ENCODE measurements around the gene HSPE1. TPM values are rescaled to one million over a fixed set of nuclear protein-coding genes. Genes with fewer than 3 reads are reported as not detected.

Gene HSPE1
- total RNA-seq, 2 experiments from 2014 or later, result 189 to 259 TPM

DNA sequence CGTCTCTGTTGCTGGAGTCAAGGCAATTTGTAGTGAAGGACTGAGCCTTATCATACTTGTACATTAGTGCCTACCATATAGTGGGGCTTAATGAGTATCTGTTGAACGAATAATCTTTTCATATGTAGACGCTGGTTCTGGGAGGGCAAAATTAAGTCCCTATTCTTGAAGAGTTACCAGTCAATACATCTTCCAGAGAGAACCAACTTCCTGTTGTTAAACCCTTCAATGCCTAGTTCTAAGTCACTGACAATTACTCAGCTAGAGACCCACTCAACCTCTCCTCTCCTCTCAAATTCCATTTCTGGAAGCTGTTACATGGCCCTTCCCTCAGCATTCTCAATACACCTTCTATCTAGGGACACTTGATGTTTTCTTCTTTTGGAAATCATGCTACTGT, 14.6 kb downstream of the HSPE1 start:
- CTCF ChIA-PET (ENCODE audit: unreplicated experiment), result no interaction called here
- POLR2A ChIA-PET, result interaction anchor here (0.6 to 6.6 kb wide), 4 partner anchors 13 to 381 kb away, joined by 3 to 136 read pairs (median 4); partner anchors contain the start of genes HSPD1 and HSPE1
- peak overlapping the region; percentile 62; the same call in 1 of the 2 replicates for H2AFZ ChIP-seq (ENCODE audit: low read length)
- H3K4me2 ChIP-seq (ENCODE audit: low read length), result peak overlapping the region; percentile 96
- H4K20me1 ChIP-seq (ENCODE audit: insufficient read depth, low read length), result peaks cover 11% of the 10 kb centered on the region; the same call in 1 of the 2 replicates
- H3K4me3 ChIP-seq (ENCODE audit: low read depth, low read length, poor library complexity, severe bottlenecking), result peak overlapping the region; percentile 89
- H3K27ac ChIP-seq (ENCODE audit: low read depth, low read length, poor library complexity, severe bottlenecking), result peak overlapping the region; percentile 96
- no peak for TF ChIP-seq EZH2phosphoT487 (IDR thresholded peaks at IDR 0.05; ENCODE audit: borderline replicate concordance, low read depth, low read length)
- TF ChIP-seq, protein P1, sequence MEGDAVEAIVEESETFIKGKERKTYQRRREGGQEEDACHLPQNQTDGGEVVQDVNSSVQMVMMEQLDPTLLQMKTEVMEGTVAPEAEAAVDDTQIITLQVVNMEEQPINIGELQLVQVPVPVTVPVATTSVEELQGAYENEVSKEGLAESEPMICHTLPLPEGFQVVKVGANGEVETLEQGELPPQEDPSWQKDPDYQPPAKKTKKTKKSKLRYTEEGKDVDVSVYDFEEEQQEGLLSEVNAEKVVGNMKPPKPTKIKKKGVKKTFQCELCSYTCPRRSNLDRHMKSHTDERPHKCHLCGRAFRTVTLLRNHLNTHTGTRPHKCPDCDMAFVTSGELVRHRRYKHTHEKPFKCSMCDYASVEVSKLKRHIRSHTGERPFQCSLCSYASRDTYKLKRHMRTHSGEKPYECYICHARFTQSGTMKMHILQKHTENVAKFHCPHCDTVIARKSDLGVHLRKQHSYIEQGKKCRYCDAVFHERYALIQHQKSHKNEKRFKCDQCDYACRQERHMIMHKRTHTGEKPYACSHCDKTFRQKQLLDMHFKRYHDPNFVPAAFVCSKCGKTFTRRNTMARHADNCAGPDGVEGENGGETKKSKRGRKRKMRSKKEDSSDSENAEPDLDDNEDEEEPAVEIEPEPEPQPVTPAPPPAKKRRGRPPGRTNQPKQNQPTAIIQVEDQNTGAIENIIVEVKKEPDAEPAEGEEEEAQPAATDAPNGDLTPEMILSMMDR (conservative IDR thresholded peaks at IDR 0.05; ENCODE audit: low read length), result no peak
- peaks cover 28% of the 10 kb centered on the region for H3K4me1 ChIP-seq (ENCODE audit: insufficient read depth, low read length, poor library complexity, severe bottlenecking)
- BruUV-seq (replicated peaks), result no TSS peak
- no peaks in the 10 kb centered on the region for H3K9me2 ChIP-seq (ENCODE audit: insufficient read depth, low read length)
- intact Hi-C loops (cut with micrococcal nuclease; ENCODE audit: unreplicated experiment), result loop anchor here (1.0 to 5.0 kb wide), 5 partner anchors 14 to 307 kb away; partner anchors contain the start of genes COQ10B, HSPE1 and SF3B1
- peaks cover 28% of the 10 kb centered on the region for H3K36me3 ChIP-seq (ENCODE audit: insufficient read depth, low read length)
- H3K79me2 ChIP-seq (ENCODE audit: insufficient read depth, low read depth, low read length), result peaks cover 36% of the 10 kb centered on the region
- peak; percentile 47 for DNase-seq (ENCODE audit: low spot score)
- peaks cover 7% of the 10 kb centered on the region for H3K9me3 ChIP-seq (ENCODE audit: low read length)

DNA sequence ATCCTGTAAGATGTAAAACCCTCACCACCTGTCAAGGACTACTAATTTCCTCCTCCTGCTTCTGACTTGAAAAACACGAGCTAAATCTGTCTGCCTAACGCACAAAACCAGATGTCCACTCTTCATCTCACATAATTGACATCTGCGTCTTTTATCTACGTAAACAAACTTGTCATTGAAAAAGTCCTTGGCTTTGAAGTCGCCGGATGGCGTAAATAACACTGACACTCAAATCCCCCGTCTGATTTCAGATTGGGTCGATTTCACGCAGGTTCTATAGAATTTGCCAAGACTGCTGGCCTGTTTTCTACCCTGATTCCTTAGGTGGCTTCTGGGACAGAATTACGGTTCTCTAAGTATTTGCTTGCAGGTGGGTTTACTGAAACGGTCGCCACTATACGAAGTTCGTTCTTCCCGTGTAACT, 15.1 kb downstream of the HSPE1 start:
- Histone ChIP-seq H3K36me3 (ENCODE audit: insufficient read depth, low read length) (peaks cover 34% of the 10 kb centered on the region), H3K4me1 (ENCODE audit: insufficient read depth, low read length, poor library complexity, severe bottlenecking) (peaks cover 28% of the 10 kb centered on the region), H4K20me1 (ENCODE audit: insufficient read depth, low read length) (peaks cover 11% of the 10 kb centered on the region; the same call in 1 of the 2 replicates), H3K9me2 (ENCODE audit: insufficient read depth, low read length) (no peaks in the 10 kb centered on the region), H2AFZ (ENCODE audit: low read length) (peak overlapping the region; percentile 62; the same call in 1 of the 2 replicates), H3K79me2 (ENCODE audit: insufficient read depth, low read depth, low read length) (peaks cover 42% of the 10 kb centered on the region), H3K4me2 (ENCODE audit: low read length) (peak overlapping the region; percentile 96), H3K9me3 (ENCODE audit: low read length) (peaks cover 13% of the 10 kb centered on the region), H3K4me3 (ENCODE audit: low read depth, low read length, poor library complexity, severe bottlenecking) (peak overlapping the region; percentile 89), H3K27ac (ENCODE audit: low read depth, low read length, poor library complexity, severe bottlenecking) (peak overlapping the region; percentile 96)
- ChIA-PET POLR2A (interaction anchor here (0.6 to 6.6 kb wide), 7 partner anchors 14 to 381 kb away, joined by 3 to 136 read pairs (median 4); partner anchors contain the start of genes COQ10B, HSPD1 and HSPE1), CTCF (ENCODE audit: unreplicated experiment) (no interaction called here)
- BruUV-seq (replicated peaks), result TSS peak; percentile 97
- TF ChIP-seq EZH2phosphoT487 (IDR thresholded peaks at IDR 0.05; ENCODE audit: borderline replicate concordance, low read depth, low read length), result no peak
- TF ChIP-seq, protein P1 (conservative IDR thresholded peaks at IDR 0.05; ENCODE audit: low read length), result no peak
- intact Hi-C loops (cut with micrococcal nuclease; ENCODE audit: unreplicated experiment), result loop anchor here (1.0 to 5.0 kb wide), 5 partner anchors 15 to 308 kb away; partner anchors contain the start of genes COQ10B, HSPE1 and SF3B1
- peak; percentile 89 for DNase-seq (ENCODE audit: low spot score)
